GM12891 (cell line): ENCODE data around the gene ACP4.

Experiments used
- PAX5 ChIP-seq: IDR thresholded peaks from 2 replicates; pipeline ENCODE4 v1.6.1; 2011; ENCODE audit warnings: low read length, moderate library complexity, mild to moderate bottlenecking; ENCODE audit not compliant: insufficient read depth, severe bottlenecking
- POLR2A ChIP-seq: IDR thresholded peaks from 2 replicates; pipeline ENCODE4 v1.6.1; 2011; ENCODE audit warnings: low read depth, low read length, control low read depth
- POLR2AphosphoS5 ChIP-seq: IDR thresholded peaks from 2 replicates; pipeline ENCODE4 v1.6.1; 2011; ENCODE audit warnings: low read depth, low read length, control low read depth
- POU2F2 ChIP-seq: IDR thresholded peaks from 2 replicates; pipeline ENCODE4 v1.6.1; 2011; ENCODE audit warnings: low read depth, mild to moderate bottlenecking, control low read depth, low read length, moderate library complexity
- SPI1 ChIP-seq: IDR thresholded peaks from 2 replicates; pipeline ENCODE4 v1.6.1; 2011; ENCODE audit warnings: low read depth, low read length, control low read depth
- TAF1 ChIP-seq: IDR thresholded peaks from 2 replicates; pipeline ENCODE4 v1.6.1; 2011; ENCODE audit warnings: low read depth, low read length, control low read depth

GRCh38 chr19:50792272-50793250, 2.3 kb downstream of the ACP4 start:
- TF ChIP-seq POLR2A: peak; percentile 66
- no peak for TF ChIP-seq SPI1
- peak; percentile 64; the same call in 1 of the 2 replicates for TF ChIP-seq POLR2AphosphoS5
- TF ChIP-seq TAF1: no peak
- no peak for TF ChIP-seq PAX5
- TF ChIP-seq POU2F2: peak; percentile 64; the same call in 1 of the 2 replicates
